LoVo (cell line): Measurements from ENCODE around the gene SMYD3.
"Not testable (repeated sequence)": the region's sequence is repeated elsewhere in the genome, so short reads cannot be mapped to it uniquely, and the experiment has no call there.

Experiments used
- DNase-seq: peaks from one replicate; pipeline ENCODE4 v3.0.0-alpha.2; 2016; ENCODE audit warnings: low spot score

Gene SMYD3

GRCh38 chr1:245987997-245988392, 519.1 kb downstream of the SMYD3 start:
- DNase-seq: no peak

DNA sequence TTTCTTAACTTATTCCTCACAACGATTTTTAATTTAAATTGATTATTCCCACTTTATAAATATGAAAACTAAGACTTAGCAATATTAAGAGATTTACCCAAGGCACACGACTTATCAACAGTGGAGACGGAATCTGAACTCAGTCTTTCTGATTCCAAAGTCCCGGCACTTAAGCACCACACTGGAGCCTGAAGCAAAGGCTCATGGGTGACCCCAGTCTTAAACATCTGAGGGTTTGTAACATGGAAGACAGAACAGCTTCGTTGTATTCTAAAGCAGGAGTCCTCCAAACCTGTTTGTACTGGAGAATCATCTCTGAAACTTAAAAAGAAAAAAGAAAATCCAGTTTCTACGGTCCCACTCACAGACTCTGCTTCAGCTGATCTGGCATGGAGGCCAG, 519.5 kb downstream of the SMYD3 start:
- DNase-seq: no peak

GRCh38 chr1:245987219-245987545, 519.9 kb downstream of the SMYD3 start:
- DNase-seq: no peak

- peak; percentile 68 for DNase-seq
These were observed 520.5 kb downstream of the SMYD3 start for GRCh38 chr1:245986404-245987218.

GRCh38 chr1:245984390-245985155, 522.5 kb downstream of the SMYD3 start:
- no peak for DNase-seq

GRCh38 chr1:245983294-245983967, 523.6 kb downstream of the SMYD3 start:
- DNase-seq: no peak

GRCh38 chr1:245979589-245979988, 527.5 kb downstream of the SMYD3 start:
- DNase-seq: no peak

- DNase-seq: no peak
These were observed 528.2 kb downstream of the SMYD3 start for GRCh38 chr1:245978915-245979314.

GRCh38 chr1:245972476-245972875, 534.6 kb downstream of the SMYD3 start:
- no peak for DNase-seq

- no peak for DNase-seq
These were observed 535.4 kb downstream of the SMYD3 start for GRCh38 chr1:245971711-245972085.

- not testable (repeated sequence) for DNase-seq
These were observed 535.9 kb downstream of the SMYD3 start for GRCh38 chr1:245971076-245971710.

GRCh38 chr1:245969283-245969682, 537.8 kb downstream of the SMYD3 start:
- DNase-seq: no peak

DNA sequence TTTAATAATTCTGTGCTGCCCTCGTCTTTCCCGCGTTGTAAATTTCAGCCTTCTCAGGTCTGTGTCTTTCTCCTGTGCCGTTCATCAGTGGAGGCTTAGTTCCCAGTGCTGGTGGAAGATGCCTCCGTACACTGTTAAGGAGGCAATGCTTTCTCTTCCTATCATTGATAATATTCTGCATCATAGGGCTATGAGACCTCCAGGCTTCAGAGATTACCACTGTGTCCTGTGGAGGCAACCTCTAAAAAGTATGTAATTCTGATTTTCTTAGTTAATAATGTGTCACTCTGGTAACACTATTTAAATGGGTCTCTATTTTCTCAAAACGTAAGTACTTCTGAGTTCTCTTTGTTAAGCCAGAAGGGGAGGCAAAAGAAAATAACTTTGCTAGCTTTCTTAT, 538.3 kb downstream of the SMYD3 start:
- no peak for DNase-seq

- DNase-seq: no peak
These were observed 541.7 kb downstream of the SMYD3 start for GRCh38 chr1:245965398-245965797.

GRCh38 chr1:245963649-245964048, 543.4 kb downstream of the SMYD3 start:
- DNase-seq: no peak

DNA sequence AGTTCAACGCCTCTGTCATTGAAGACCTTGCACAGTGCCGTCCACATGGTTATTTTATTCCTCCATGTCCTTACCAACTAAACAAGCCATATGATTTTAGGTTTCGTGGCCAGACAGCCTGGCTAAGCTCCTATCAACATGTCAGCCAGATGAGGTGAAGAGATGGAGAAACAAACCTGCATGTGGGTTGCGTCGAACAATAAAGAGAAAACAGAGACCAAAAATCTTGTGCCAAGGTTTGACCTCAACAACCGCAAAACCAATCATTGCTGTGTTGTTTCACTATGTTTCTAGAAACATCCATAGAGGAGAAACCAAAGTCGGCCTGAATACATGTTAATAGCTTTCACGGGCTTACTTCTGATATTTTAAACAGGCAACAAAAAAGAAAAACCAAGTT, 544.6 kb downstream of the SMYD3 start:
- DNase-seq: no peak

DNA sequence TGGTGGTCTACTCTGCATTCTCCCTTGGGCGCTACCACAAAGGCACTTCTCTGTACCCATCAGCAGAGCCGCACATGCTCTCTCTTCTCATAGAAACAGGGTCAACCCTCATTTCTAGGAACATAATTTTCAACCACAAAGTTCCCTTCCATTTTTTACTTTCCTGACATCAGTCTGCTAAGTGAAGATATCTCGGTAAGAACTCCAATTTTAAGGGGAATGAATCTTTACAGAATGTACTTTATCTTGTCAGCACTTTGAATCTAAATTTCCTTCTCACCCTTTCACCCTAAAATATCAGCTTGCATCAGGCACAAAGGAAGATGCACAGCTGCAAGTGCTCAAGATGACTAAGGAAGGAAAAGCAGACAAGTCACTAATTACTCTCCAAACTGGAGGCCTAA, 545.9 kb downstream of the SMYD3 start:
- DNase-seq: no peak

DNA sequence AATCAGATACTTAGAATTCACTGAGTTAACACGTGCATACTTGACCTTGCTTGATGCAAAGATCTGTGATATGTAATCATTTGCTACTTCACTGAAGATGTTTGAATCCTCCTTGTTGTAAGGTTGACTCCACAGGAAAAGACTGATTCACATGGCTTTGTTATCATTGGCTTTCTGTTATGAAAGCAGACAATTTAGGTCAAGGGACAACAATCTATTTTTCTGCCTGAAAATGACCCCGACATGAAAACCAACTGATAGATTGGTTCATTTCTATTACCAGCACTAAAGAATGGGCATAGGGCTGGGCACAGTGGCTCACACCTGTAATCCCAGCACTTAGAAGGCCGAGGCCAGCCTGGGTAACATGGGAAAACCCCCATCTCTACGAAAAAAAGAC, 546.9 kb downstream of the SMYD3 start:
- DNase-seq: no peak

DNA sequence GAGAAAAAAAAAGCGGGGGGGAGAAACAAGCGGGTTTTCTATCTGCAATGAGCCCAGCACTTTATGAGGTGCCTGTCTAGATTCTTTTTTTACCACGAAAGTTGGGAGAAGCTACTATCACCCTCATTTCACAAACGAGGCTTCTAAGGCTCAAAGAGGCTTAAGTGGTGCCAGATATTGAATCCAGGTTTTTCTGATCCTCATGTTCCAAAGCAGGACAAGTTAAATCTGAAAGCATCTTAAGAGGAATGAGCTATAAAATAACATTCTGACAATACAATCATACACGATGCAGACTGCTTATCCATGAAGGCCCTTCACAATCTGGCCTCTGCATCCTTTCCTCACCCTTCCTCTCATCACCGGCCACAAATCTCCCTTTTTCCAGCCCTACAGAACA, 549.1 kb downstream of the SMYD3 start:
- DNase-seq: no peak

DNA sequence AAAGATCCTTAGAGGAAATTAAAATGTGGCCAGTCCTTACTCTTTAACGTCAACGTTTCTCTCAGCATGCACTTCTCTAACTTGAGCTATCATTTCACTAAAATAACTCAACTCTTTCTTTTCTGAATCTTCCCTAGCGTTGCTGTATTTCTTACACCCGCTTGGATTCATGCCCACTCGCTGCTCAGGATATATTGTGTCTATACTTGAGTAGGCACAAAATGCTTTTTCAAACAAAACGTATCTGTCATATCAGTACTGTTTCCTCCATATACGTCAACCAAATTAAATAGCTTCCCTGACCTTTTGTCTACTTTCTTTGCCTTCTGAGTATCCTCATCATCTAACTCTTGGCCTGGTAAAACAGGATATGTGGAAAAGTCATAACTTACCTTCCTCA, 549.7 kb downstream of the SMYD3 start:
- no peak for DNase-seq

DNA sequence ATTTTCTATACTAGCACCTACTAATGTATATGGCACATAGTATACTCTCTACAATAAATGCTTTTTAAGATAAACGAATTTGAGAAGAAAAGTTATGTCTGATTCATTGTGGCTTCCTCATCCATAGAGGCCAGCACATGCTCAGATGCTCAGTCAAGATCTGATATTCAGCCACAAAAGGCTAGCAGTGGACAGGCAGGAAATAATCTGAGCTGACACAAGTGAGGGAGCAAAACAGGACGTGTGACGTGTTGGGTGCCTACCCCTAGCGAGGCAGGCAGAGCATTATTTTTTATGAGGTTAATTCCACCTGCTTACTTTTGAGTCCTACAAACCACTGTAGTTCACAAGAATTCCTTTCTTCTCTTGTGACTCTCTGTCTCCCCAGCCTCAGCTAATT, 550.9 kb downstream of the SMYD3 start:
- DNase-seq: no peak

- DNase-seq: peak; percentile 8
These were observed 553.0 kb downstream of the SMYD3 start for GRCh38 chr1:245953876-245954660.
